DMS53 treated with DMSO at 0.1 percent for 48 hours (cell line): Measurements from ENCODE around the gene TREM1.

Experiments used
- DNase-seq: peaks from one replicate; lab custom pipeline; 2025; ENCODE audit not compliant: unreplicated experiment; lab: John Stamatoyannopoulos, UW

The TREM1 gene

GRCh38 chr6:41286544-41287346, at the start of gene TREM1:
Gene TREM1, minus strand, starts transcription at chr6:41286682. Its CDS starts 27 bp downstream, at chr6:41286655.
- peak; percentile 32 for DNase-seq

GRCh38 chr6:41335943-41336342, 49.5 kb upstream of the TREM1 start:
- DNase-seq: no peak

GRCh38 chr6:41335296-41335695, 48.8 kb upstream of the TREM1 start, which contains the start of gene NCR2:
Gene NCR2, plus strand, starts transcription at chr6:41335608. Its CDS starts 269 bp downstream, at chr6:41335877.
- no peak for DNase-seq

GRCh38 chr6:41334482-41335040, 48.1 kb upstream of the TREM1 start:
- DNase-seq: no peak

GRCh38 chr6:41332842-41333736, 46.6 kb upstream of the TREM1 start:
- DNase-seq: no peak

- no peak for DNase-seq
Measured at GRCh38 chr6:41332241-41332640, 45.8 kb upstream of the TREM1 start.

GRCh38 chr6:41331401-41332150, 45.1 kb upstream of the TREM1 start:
- no peak for DNase-seq

GRCh38 chr6:41327177-41327576, 40.7 kb upstream of the TREM1 start:
- DNase-seq: no peak

- no peak for DNase-seq
Measured at GRCh38 chr6:41326092-41326491, 39.6 kb upstream of the TREM1 start.

GRCh38 chr6:41325446-41326066, 39.1 kb upstream of the TREM1 start:
- DNase-seq: no peak

GRCh38 chr6:41321183-41321582, 34.7 kb upstream of the TREM1 start:
- no peak for DNase-seq

GRCh38 chr6:41318654-41319565, 32.4 kb upstream of the TREM1 start:
- DNase-seq: peak; percentile 95

- peak; percentile 78 for DNase-seq
Measured at GRCh38 chr6:41318261-41318653, 31.8 kb upstream of the TREM1 start.

- no peak for DNase-seq
Measured at GRCh38 chr6:41315943-41316620, 29.6 kb upstream of the TREM1 start.

- no peak for DNase-seq
Measured at GRCh38 chr6:41315203-41315602, 28.7 kb upstream of the TREM1 start.

GRCh38 chr6:41306187-41306854, 19.8 kb upstream of the TREM1 start:
- DNase-seq: peak; percentile 83

- DNase-seq: no peak
Measured at GRCh38 chr6:41302638-41303037, 16.2 kb upstream of the TREM1 start.

GRCh38 chr6:41298785-41299502, 12.5 kb upstream of the TREM1 start:
- no peak for DNase-seq
